NK-92 treated with Interleukin-12 subunit alpha and Interleukin-12 subunit beta, amount 100 ng/mL, for 24 hours (cell line): ENCODE results near the gene LIMK2.
A peak's percentile ranks its signal among the peaks of the same experiment; 100 is the strongest.
"Not testable (repeated sequence)": the region's sequence is repeated elsewhere in the genome, so short reads cannot be mapped to it uniquely, and the experiment has no call there.

Experiments used
- DNase-seq: peaks from one replicate; lab custom pipeline; 2025; lab: John Stamatoyannopoulos, UW

Gene LIMK2

GRCh38 chr22:31211862-31212730, at the start of gene LIMK2:
LIMK2 (plus strand) TSS chr22:31212298; CDS start chr22:31212409, 111 bp downstream.
- DNase-seq, result peak; percentile 91

GRCh38 chr22:31170971-31171370, 41.1 kb upstream of the LIMK2 start:
- no peak for DNase-seq

GRCh38 chr22:31171734-31172133, 40.4 kb upstream of the LIMK2 start:
- DNase-seq, result not testable (repeated sequence)

GRCh38 chr22:31173386-31174145, 38.5 kb upstream of the LIMK2 start:
- DNase-seq, result no peak

- DNase-seq, result no peak
Observed at GRCh38 chr22:31176923-31177322, 35.2 kb upstream of the LIMK2 start.

- DNase-seq, result no peak
Observed at GRCh38 chr22:31177420-31178162, 34.5 kb upstream of the LIMK2 start.

GRCh38 chr22:31178859-31179258, 33.2 kb upstream of the LIMK2 start:
- DNase-seq, result no peak

GRCh38 chr22:31179345-31179744, 32.8 kb upstream of the LIMK2 start:
- DNase-seq, result no peak

GRCh38 chr22:31184015-31184414, 28.1 kb upstream of the LIMK2 start:
- DNase-seq, result no peak

GRCh38 chr22:31185056-31185455, 27.0 kb upstream of the LIMK2 start:
- no peak for DNase-seq

GRCh38 chr22:31187627-31188026, 24.5 kb upstream of the LIMK2 start:
- DNase-seq, result no peak

- DNase-seq, result no peak
Observed at GRCh38 chr22:31192513-31192912, 19.6 kb upstream of the LIMK2 start.

GRCh38 chr22:31193092-31193491, 19.0 kb upstream of the LIMK2 start:
- DNase-seq, result no peak

- not testable (repeated sequence) for DNase-seq
Observed at GRCh38 chr22:31194681-31195080, 17.4 kb upstream of the LIMK2 start.

- no peak for DNase-seq
Observed at GRCh38 chr22:31199187-31199586, 12.9 kb upstream of the LIMK2 start.

- DNase-seq, result not testable (repeated sequence)
Observed at GRCh38 chr22:31204352-31204984, 7.6 kb upstream of the LIMK2 start.

GRCh38 chr22:31205059-31205458, 7.0 kb upstream of the LIMK2 start:
- not testable (repeated sequence) for DNase-seq

- DNase-seq, result not testable (repeated sequence)
Observed at GRCh38 chr22:31206460-31206859, 5.6 kb upstream of the LIMK2 start.

- DNase-seq, result no peak
Observed at GRCh38 chr22:31206896-31207687, 5.0 kb upstream of the LIMK2 start.

- no peak for DNase-seq
Observed at GRCh38 chr22:31210556-31211421, 1.3 kb upstream of the LIMK2 start.
